ENCODE measurements around the gene ENTR1.

Gene ENTR1

GRCh38 chr9:136379891-136380290 is 30.5 kb downstream of the ENTR1 start:
- TF ChIP-seq Cebpa-rat (IDR thresholded peaks at IDR 0.05): no peak
- no peak overlapping the region for H3K9ac ChIP-seq
- H3K4me1 ChIP-seq: peaks cover 32 to 37% (median 35%) of the 10 kb centered on the region in 10 experiments
- no peak overlapping the region for H3K4me2 ChIP-seq
- H3K27me3 ChIP-seq: no peaks in the 10 kb centered on the region
- H3K4me3 ChIP-seq: no peak overlapping the region
- H3K36me3 ChIP-seq: peaks cover 64 to 97% (median 85%) of the 10 kb centered on the region in 11 experiments
- no peak overlapping the region for H3K27ac ChIP-seq
- peaks cover 0 to 87% (median 45%) of the 10 kb centered on the region in 11 experiments; a peak in 16 of 22 replicates for H4K20me1 ChIP-seq
- no peaks in the 10 kb centered on the region for H3K9me3 ChIP-seq (replicated peaks in 1 of 11)

- Histone ChIP-seq H4K20me1 (peaks cover 0 to 83% (median 42%) of the 10 kb centered on the region in 11 experiments; a peak in 15 of 22 replicates), H3K9me3 (replicated peaks in 1 of 11) (no peaks in the 10 kb centered on the region), H3K4me1 (peaks cover 32 to 39% (median 37%) of the 10 kb centered on the region in 10 experiments), H3K9ac (no peak overlapping the region), H3K27me3 (no peaks in the 10 kb centered on the region), H3K4me3 (no peak overlapping the region), H3K27ac (no peak overlapping the region), H3K4me2 (no peak overlapping the region), H3K36me3 (peaks cover 59 to 95% (median 82%) of the 10 kb centered on the region in 11 experiments)
- no peak for TF ChIP-seq Cebpa-rat (IDR thresholded peaks at IDR 0.05)
These were observed 31.0 kb downstream of the ENTR1 start for GRCh38 chr9:136379401-136379800.

- TF ChIP-seq Cebpa-rat (IDR thresholded peaks at IDR 0.05): no peak
- no peak overlapping the region for H3K4me2 ChIP-seq
- no peak overlapping the region for H3K4me3 ChIP-seq
- H3K27ac ChIP-seq: no peak overlapping the region
- H3K9ac ChIP-seq: no peak overlapping the region
- H3K27me3 ChIP-seq: no peaks in the 10 kb centered on the region
- peaks cover 0 to 78% (median 39%) of the 10 kb centered on the region in 11 experiments; a peak in 13 of 22 replicates for H4K20me1 ChIP-seq
- H3K36me3 ChIP-seq: peaks cover 55 to 95% (median 77%) of the 10 kb centered on the region in 11 experiments
- H3K4me1 ChIP-seq: peaks cover 33 to 44% (median 41%) of the 10 kb centered on the region in 10 experiments
- H3K9me3 ChIP-seq (replicated peaks in 1 of 11): no peaks in the 10 kb centered on the region
These were observed 31.5 kb downstream of the ENTR1 start for GRCh38 chr9:136379003-136379287.

- H3K27ac ChIP-seq: peak overlapping the region in 4 of 11 experiments; percentile 51 to 92 (median 58); a peak in 2 of 22 replicates
- peaks cover 49 to 92% (median 71%) of the 10 kb centered on the region in 11 experiments for H3K36me3 ChIP-seq
- no peak overlapping the region for H3K4me3 ChIP-seq
- peaks cover 0 to 73% (median 39%) of the 10 kb centered on the region in 11 experiments; a peak in 13 of 22 replicates for H4K20me1 ChIP-seq
- no peak for TF ChIP-seq Cebpa-rat (IDR thresholded peaks at IDR 0.05)
- H3K9me3 ChIP-seq (replicated peaks in 1 of 11): no peaks in the 10 kb centered on the region
- peak overlapping the region in 4 of 11 experiments; percentile 6 to 57 (median 46); a peak in 5 of 22 replicates for H3K9ac ChIP-seq
- peaks cover 39 to 48% (median 47%) of the 10 kb centered on the region in 10 experiments for H3K4me1 ChIP-seq
- peak overlapping the region in 6 of 11 experiments; percentile 72 to 95 (median 88); a peak in 9 of 22 replicates for H3K4me2 ChIP-seq
- H3K27me3 ChIP-seq: no peaks in the 10 kb centered on the region
These were observed 32.0 kb downstream of the ENTR1 start for GRCh38 chr9:136378170-136379002.

- H3K4me3 ChIP-seq: peak overlapping the region in 1 of 10 experiments; percentile 52; a peak in 1 of 20 replicates
- H3K4me2 ChIP-seq: peak overlapping the region; percentile 57 to 95 (median 87)
- peak overlapping the region in 9 of 11 experiments; percentile 6 to 92 (median 56); a peak in 13 of 22 replicates for H3K27ac ChIP-seq
- peaks cover 47 to 55% (median 52%) of the 10 kb centered on the region in 10 experiments for H3K4me1 ChIP-seq
- peaks cover 41 to 84% (median 63%) of the 10 kb centered on the region in 11 experiments for H3K36me3 ChIP-seq
- peak overlapping the region in 10 of 11 experiments; percentile 36 to 66 (median 56); a peak in 17 of 22 replicates for H3K9ac ChIP-seq
- peaks cover 0 to 65% (median 33%) of the 10 kb centered on the region in 11 experiments; a peak in 12 of 22 replicates for H4K20me1 ChIP-seq
- H3K27me3 ChIP-seq: no peaks in the 10 kb centered on the region
- TF ChIP-seq Cebpa-rat (IDR thresholded peaks at IDR 0.05): no peak
- no peaks in the 10 kb centered on the region for H3K9me3 ChIP-seq (replicated peaks in 1 of 11)
These were observed 32.9 kb downstream of the ENTR1 start for GRCh38 chr9:136377341-136378169.

GRCh38 chr9:136376457-136376856 is 34.0 kb downstream of the ENTR1 start:
- peaks cover 30 to 73% (median 58%) of the 10 kb centered on the region in 11 experiments for H3K36me3 ChIP-seq
- 0 out of 20 replicates have a peak overlapping the region, but pooled peaks of 1 of the 10 experiments have one; percentile 52 for H3K4me3 ChIP-seq
- no peaks in the 10 kb centered on the region for H3K9me3 ChIP-seq (replicated peaks in 1 of 11)
- peaks cover 58 to 66% (median 63%) of the 10 kb centered on the region in 10 experiments for H3K4me1 ChIP-seq
- peak overlapping the region; percentile 36 to 66 (median 56); a peak in 19 of 22 replicates for H3K9ac ChIP-seq
- TF ChIP-seq Cebpa-rat (IDR thresholded peaks at IDR 0.05): no peak
- no peaks in the 10 kb centered on the region for H3K27me3 ChIP-seq
- H3K4me2 ChIP-seq: peak overlapping the region; percentile 57 to 95 (median 87)
- H3K27ac ChIP-seq: peak overlapping the region in 8 of 11 experiments; percentile 35 to 92 (median 58); a peak in 16 of 22 replicates
- H4K20me1 ChIP-seq: peaks cover 0 to 63% (median 25%) of the 10 kb centered on the region in 11 experiments; a peak in 12 of 22 replicates

GRCh38 chr9:136375096-136375495 is 35.3 kb downstream of the ENTR1 start:
- peak overlapping the region in 9 of 11 experiments; percentile 5 to 83 (median 20); a peak in 8 of 22 replicates for H3K9ac ChIP-seq
- TF ChIP-seq Cebpa-rat (IDR thresholded peaks at IDR 0.05): no peak
- H3K4me2 ChIP-seq: peak overlapping the region in 5 of 11 experiments; percentile 72 to 97 (median 88); a peak in 4 of 22 replicates
- no peak overlapping the region for H3K4me3 ChIP-seq
- H3K27ac ChIP-seq: peak overlapping the region in 6 of 11 experiments; percentile 0 to 92 (median 74); a peak in 8 of 22 replicates
- peaks cover 28 to 68% (median 54%) of the 10 kb centered on the region in 11 experiments for H3K36me3 ChIP-seq
- H3K27me3 ChIP-seq: no peaks in the 10 kb centered on the region
- peaks cover 63 to 74% (median 68%) of the 10 kb centered on the region in 10 experiments for H3K4me1 ChIP-seq
- H3K9me3 ChIP-seq (replicated peaks in 1 of 11): no peaks in the 10 kb centered on the region
- H4K20me1 ChIP-seq: peaks cover 0 to 64% (median 25%) of the 10 kb centered on the region in 11 experiments; a peak in 12 of 22 replicates

- Histone ChIP-seq H3K4me2 (peak overlapping the region; percentile 89 to 99 (median 95)), H3K4me1 (peaks cover 63 to 82% (median 73%) of the 10 kb centered on the region in 10 experiments), H3K9ac (peak overlapping the region in 10 of 11 experiments; percentile 76 to 86 (median 82); a peak in 18 of 22 replicates), H3K27me3 (no peaks in the 10 kb centered on the region), H3K9me3 (replicated peaks in 1 of 11) (no peaks in the 10 kb centered on the region), H3K27ac (peak overlapping the region in 10 of 11 experiments; percentile 57 to 92 (median 86); a peak in 18 of 22 replicates), H3K4me3 (peak overlapping the region in 4 of 10 experiments; percentile 60 to 80 (median 73); a peak in 6 of 20 replicates), H4K20me1 (peaks cover 0 to 67% (median 25%) of the 10 kb centered on the region in 11 experiments; a peak in 12 of 22 replicates), H3K36me3 (peaks cover 21 to 67% (median 56%) of the 10 kb centered on the region in 11 experiments)
- TF ChIP-seq Cebpa-rat (IDR thresholded peaks at IDR 0.05): no peak
These were observed 36.2 kb downstream of the ENTR1 start for GRCh38 chr9:136374183-136374575.
